Esophagus (tissue), 2 donors: Measurements from ENCODE around the gene PCLO. TPM values are rescaled to one million over a fixed set of nuclear protein-coding genes. Genes with fewer than 3 reads are reported as not detected.
"Not testable (repeated sequence)": the region's sequence is repeated elsewhere in the genome, so short reads cannot be mapped to it uniquely, and the experiment has no call there.

Source experiments
- H3K27ac ChIP-seq, 2 donors: one replicate each; pipeline ENCODE4 v1.5.1; 2013; ENCODE audit warnings: low read depth in 2 of 2, mild to moderate bottlenecking in 2 of 2, inconsistent platforms in 1 of 2, low read length in 1 of 2, moderate library complexity in 1 of 2
- H3K27me3 ChIP-seq, 2 donors: one replicate each; pipeline ENCODE4 v1.6.1; 2013; ENCODE audit warnings: low read length in 2 of 2, control low read depth in 1 of 2, mild to moderate bottlenecking in 1 of 2; ENCODE audit not compliant: insufficient read depth in 2 of 2, control insufficient read depth in 1 of 2
- H3K36me3 ChIP-seq, 2 donors: one replicate each; pipeline ENCODE4 v1.6.1; 2013; ENCODE audit warnings: low read length in 1 of 2; ENCODE audit not compliant: control insufficient read depth in 2 of 2, insufficient read depth in 2 of 2
- H3K4me1 ChIP-seq, 2 donors: one replicate each; pipeline ENCODE4 v1.6.1; 2013; ENCODE audit warnings: low read length in 1 of 2; ENCODE audit not compliant: control insufficient read depth in 2 of 2, insufficient read depth in 2 of 2
- H3K4me3 ChIP-seq, 2 donors: one replicate each; pipeline ENCODE4 v1.5.1; 2013; ENCODE audit warnings: low read length in 2 of 2, mild to moderate bottlenecking in 2 of 2, low read depth in 1 of 2, moderate library complexity in 1 of 2
- H3K9me3 ChIP-seq, 2 donors: one replicate each; pipeline ENCODE4 v1.6.1; 2013; ENCODE audit warnings: mild to moderate bottlenecking in 2 of 2, low read depth in 1 of 2, low read length in 1 of 2, moderate library complexity in 1 of 2; ENCODE audit not compliant: control insufficient read depth in 2 of 2, insufficient read depth in 1 of 2
- WGBS, 2 donors: extraction: QIAGEN DNeasy Blood & Tissue Kit; methylation state at CpG; one replicate each; pipeline ENCODE4 v1.1.7; 2013; 5-methylcytosine and 5-hydroxymethylcytosine counted together
- polyA plus RNA-seq, 2 donors: library from polyadenylated mRNA; stranded (reverse); fragments of 200-250 nt; gene quantifications; one replicate each; pipeline ENCODE4 v1.2.3, GENCODE V29; 2013
- donor health status: healthy with polysubstance abuse.
- donor health status: Bipolar disorder and iron deficiency.

PCLO gene
- polyA plus RNA-seq, 2 donors, result 1.5 to 1.6 TPM

DNA sequence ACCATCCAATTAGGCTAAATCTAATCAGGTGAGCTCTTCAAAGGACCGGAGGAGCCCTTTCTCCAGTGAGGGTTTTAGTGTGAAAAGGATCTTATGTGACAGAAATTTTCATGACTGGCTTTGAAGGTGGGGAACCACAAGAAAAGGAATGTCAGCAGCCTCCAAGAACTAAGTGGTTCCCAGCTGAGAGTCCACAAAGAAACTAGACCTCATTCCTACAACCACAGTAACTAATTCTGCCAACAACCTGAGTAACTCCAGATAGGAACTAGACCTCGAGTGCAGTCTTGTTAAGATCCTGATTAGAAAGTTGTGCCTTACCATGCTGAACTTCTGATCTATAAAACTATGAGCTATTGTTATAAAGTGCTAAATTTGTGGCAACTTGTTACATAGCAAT is 51.3 kb downstream of the PCLO start:
- no peaks in the 10 kb centered on the region for H3K4me1 ChIP-seq
- H3K4me3 ChIP-seq, result no peak overlapping the region
- no peaks in the 10 kb centered on the region for H3K27me3 ChIP-seq
- H3K27ac ChIP-seq, result no peak overlapping the region
- WGBS, 2 donors, result 74% methylated on average over 2 of the region's 2 CpGs
- no peaks in the 10 kb centered on the region for H3K36me3 ChIP-seq
- H3K9me3 ChIP-seq, result no peaks in the 10 kb centered on the region

DNA sequence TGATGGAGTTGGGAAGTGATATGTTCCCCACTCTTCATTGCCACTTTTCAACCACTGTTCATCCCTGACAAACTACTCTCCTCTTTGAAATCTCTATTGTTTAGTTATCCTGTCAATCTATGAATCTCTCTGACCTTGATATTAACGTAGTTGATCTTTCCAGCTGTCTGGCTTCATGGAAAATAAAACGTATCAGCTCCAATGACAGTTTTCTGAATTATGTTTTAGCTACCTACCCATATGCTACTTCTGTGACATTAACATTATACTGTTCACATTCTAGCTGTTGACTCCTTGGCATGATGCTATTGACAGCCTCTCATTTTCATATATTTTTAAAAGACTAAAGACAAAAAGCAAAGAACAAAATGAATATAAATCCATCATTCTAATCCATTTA is 53.3 kb downstream of the PCLO start:
- 48 to 50% methylated on average over 2 of the region's 2 CpGs for WGBS, 2 donors
- Histone ChIP-seq H3K27ac (no peak overlapping the region), H3K9me3 (no peaks in the 10 kb centered on the region), H3K36me3 (no peaks in the 10 kb centered on the region), H3K27me3 (no peaks in the 10 kb centered on the region), H3K4me1 (no peaks in the 10 kb centered on the region), H3K4me3 (no peak overlapping the region)

DNA sequence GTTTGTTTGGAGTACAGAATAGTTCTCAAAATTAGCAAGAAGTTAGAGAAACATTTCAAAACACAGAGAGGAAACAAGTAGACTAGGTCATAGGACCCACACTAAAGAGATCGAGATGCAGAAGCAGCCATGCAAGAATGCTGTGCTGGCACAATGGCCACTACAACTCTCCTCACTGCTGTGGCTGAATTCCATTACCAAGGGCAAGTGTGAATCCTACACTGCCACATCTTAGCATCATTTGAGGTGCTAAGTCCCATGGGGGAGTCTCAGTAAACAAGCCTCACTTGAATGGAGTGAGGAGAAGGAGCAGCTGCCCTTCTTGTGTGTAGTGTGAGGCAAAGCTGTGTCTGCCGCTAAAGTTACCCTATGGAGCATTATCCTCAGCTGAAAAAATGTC is 56.7 kb downstream of the PCLO start:
- no peaks in the 10 kb centered on the region for H3K4me1 ChIP-seq
- H3K4me3 ChIP-seq, result no peak overlapping the region
- no peaks in the 10 kb centered on the region for H3K36me3 ChIP-seq
- WGBS, 2 donors, result 0 to 76% methylated on average over 2 of the region's 2 CpGs
- no peaks in the 10 kb centered on the region for H3K27me3 ChIP-seq
- H3K27ac ChIP-seq, result no peak overlapping the region
- no peaks in the 10 kb centered on the region for H3K9me3 ChIP-seq

DNA sequence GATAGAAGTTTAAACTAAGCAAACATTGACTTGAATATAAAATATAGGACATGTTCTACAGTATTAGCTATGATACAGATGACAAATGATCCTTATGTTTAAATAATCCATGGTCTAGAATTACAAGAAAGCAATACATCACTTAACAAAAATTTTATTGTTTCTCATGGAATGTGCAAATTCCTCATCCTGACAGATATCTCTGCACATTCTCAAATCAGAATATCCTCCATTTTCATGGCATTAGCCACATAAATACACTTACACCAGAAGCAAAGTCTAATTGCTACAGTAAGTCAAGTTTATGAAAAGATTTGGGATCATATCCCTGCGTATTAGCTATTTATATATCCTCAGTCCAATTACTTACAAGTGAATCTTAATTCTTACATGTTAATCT is 57.6 kb downstream of the PCLO start:
- no peaks in the 10 kb centered on the region for H3K36me3 ChIP-seq
- H3K27me3 ChIP-seq, result no peaks in the 10 kb centered on the region
- no peak overlapping the region for H3K4me3 ChIP-seq
- no peaks in the 10 kb centered on the region for H3K9me3 ChIP-seq
- WGBS, 2 donors, result 77 to 82% methylated on average over 1 of the region's 1 CpG
- no peak overlapping the region for H3K27ac ChIP-seq
- no peaks in the 10 kb centered on the region for H3K4me1 ChIP-seq

DNA sequence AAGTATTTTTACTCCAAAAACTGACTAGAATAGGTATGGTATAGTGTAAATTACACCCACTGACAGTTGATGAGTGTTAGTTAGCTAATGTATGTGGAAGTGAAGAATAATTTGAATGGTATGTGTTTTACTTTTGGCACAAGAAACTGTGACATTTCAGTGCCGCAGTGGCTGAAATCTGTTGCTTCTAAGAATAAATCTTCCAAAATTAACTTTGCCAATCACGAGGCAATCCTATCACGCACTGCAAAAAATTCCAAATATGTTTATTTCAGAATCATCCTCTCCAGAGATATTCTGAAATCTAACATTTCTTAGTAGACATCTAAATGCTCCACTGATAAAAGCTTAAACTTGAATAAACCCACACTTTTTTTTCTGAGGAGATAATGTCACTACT is 61.2 kb downstream of the PCLO start:
- no peak overlapping the region for H3K27ac ChIP-seq
- H3K9me3 ChIP-seq, result no peaks in the 10 kb centered on the region
- no peaks in the 10 kb centered on the region for H3K27me3 ChIP-seq
- H3K36me3 ChIP-seq, result no peaks in the 10 kb centered on the region
- no peak overlapping the region for H3K4me3 ChIP-seq
- no peaks in the 10 kb centered on the region for H3K4me1 ChIP-seq
- 78 to 88% methylated on average over 3 of the region's 3 CpGs for whole genome bisulfite sequencing, 2 donors

DNA sequence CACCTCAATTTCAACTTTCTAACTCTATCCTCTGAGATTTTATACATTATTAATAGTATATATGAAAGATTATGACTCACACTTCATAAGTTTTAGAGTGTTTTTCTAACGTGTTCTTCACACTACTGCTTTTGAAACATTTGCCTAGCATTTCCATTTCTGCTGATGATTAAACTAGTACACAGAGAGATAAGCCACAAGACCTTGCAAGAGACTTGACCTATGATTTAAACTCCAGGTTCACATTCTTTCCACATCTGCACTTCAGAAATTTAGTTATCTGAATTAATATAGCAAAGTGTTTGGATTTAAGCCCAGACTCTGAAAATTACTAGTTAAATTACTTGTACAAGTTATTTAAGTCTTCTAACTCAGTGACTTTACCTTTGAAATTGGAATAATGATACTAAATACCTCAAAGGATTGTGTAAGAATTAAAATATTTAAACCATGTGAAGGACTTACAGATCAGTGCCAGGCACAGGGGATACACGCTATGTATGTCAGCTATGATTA is 66.6 kb downstream of the PCLO start:
- Histone ChIP-seq H3K9me3 (no peaks in the 10 kb centered on the region), H3K27me3 (no peaks in the 10 kb centered on the region), H3K4me3 (no peak overlapping the region), H3K36me3 (no peaks in the 10 kb centered on the region), H3K4me1 (no peaks in the 10 kb centered on the region), H3K27ac (no peak overlapping the region)
- 67 to 69% methylated on average over 2 of the region's 2 CpGs for WGBS, 2 donors

DNA sequence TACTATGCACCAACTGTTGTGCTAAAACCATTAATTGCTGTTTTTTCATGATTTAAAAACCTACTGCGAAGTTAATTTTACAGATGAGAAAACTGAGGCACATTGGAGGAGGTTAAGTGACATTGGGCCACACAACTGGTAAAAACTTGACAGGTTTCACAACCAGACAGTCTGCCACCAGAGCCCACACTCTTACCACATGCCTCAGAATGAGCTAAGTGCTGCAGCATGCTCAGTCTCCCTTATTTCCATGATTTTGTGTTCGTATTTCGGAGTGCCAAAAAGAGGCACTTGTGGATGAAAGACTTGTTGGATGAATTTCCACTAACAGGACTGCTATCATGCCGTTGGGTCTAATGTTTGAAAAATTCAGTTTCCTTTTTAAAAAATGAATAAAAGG is 77.4 kb downstream of the PCLO start:
- H3K4me3 ChIP-seq, result no peak overlapping the region
- no peaks in the 10 kb centered on the region for H3K36me3 ChIP-seq
- H3K27ac ChIP-seq, result no peak overlapping the region
- no peaks in the 10 kb centered on the region for H3K4me1 ChIP-seq
- no peaks in the 10 kb centered on the region for H3K27me3 ChIP-seq
- no peaks in the 10 kb centered on the region for H3K9me3 ChIP-seq
- 86 to 88% methylated on average over 4 of the region's 4 CpGs for WGBS, 2 donors

DNA sequence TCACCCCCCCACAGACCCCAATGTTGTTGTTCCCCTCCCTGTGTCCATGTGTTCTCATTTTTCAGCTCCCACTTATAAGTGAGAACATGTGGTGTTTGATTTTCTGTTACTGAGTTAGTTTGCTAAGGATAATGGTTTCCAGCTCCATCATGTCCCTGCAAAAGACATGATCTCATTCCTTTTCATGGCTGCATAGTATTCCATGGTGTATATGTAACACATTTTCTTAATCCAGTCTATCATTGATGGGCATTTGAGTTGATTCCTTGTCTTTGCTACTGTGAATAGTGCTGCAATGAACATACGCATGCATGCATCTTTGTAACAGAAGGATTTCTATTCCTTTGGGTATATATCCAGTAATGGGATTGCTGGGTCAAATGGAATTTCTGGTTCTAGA is 82.8 kb downstream of the PCLO start:
- H3K27ac ChIP-seq, H3K9me3 ChIP-seq, H3K4me1 ChIP-seq, H3K4me3 ChIP-seq, H3K27me3 ChIP-seq, H3K36me3 ChIP-seq: not testable (repeated sequence)
- 99 to 100% methylated on average over 1 of the region's 1 CpG for WGBS, 2 donors

DNA sequence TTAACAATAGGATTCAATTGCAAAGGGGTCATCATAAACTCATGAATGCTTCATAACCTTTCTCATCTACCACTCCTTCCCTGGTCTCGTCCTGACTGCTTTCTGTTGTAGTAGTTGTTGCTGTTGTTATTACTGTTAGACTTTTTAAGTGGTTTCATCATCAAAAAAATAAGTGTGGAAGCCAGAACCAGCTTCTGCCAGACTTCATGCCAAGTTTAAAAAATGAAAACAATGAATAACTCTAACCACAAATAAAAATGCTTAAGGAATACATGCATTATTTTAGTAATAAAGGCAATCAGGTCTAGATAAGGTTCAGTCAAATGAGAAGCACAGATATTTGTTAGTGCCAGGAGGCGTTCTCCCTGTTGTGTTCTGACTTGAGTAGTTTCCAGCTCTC is 85.4 kb downstream of the PCLO start:
- H3K9me3 ChIP-seq, result no peaks in the 10 kb centered on the region
- no peak overlapping the region for H3K4me3 ChIP-seq
- no peaks in the 10 kb centered on the region for H3K4me1 ChIP-seq
- no peaks in the 10 kb centered on the region for H3K36me3 ChIP-seq
- WGBS, 2 donors, result 38 to 50% methylated on average over 2 of the region's 2 CpGs
- no peaks in the 10 kb centered on the region for H3K27me3 ChIP-seq
- no peak overlapping the region for H3K27ac ChIP-seq

DNA sequence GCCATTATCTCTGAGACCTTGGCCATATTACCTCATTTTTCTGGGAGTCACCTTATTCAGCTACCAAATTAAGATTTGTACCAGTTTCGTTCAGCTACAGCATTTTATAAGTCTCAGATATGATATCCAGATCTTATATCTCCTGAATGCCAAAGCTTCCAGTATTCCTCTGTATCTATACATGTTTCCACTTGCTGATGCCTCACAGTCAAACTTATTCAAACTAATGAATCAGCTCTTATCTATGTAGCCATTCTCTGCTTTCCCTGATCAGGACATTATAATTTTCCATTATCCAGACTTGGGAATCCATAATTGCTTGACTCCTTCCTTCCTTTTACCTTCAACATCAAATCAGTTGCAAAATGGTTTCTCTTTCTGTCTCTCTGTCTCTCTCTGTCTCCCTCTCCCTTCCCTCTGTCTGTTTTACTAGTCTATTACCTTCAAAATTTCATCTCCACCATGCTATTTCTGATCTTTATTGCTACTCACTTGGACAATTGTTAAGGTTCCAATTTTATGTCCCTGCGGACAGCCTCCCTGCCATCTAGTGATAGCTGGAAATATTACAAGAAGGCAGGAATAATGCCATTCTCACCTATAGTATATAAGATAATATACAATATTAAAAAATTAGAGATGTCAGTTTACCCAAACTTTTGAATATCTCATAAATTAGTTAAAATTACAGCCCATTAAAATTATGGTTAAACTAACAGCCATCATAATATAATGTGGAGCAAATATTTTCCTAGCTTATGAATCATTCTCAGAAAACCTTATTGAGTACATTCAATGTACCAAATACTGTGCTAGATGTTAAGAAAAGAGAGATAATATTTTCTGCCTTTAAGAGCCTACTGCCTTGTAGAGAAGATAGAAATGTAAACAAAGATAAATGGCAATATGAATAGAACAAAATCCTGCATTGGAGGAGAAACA is 89.8 kb downstream of the PCLO start:
- no peaks in the 10 kb centered on the region for H3K9me3 ChIP-seq
- WGBS, 2 donors, result 79 to 84% methylated on average over 2 of the region's 2 CpGs

More for the DNA sequence above, 89.8 kb downstream of the PCLO start:
- H3K27me3 ChIP-seq, result no peaks in the 10 kb centered on the region
- H3K27ac ChIP-seq, result no peak overlapping the region
- no peaks in the 10 kb centered on the region for H3K36me3 ChIP-seq
- H3K4me1 ChIP-seq, result no peaks in the 10 kb centered on the region
- H3K4me3 ChIP-seq, result no peak overlapping the region
